Esophagus squamous epithelium (tissue), 5 donors: ENCODE data around the gene OPHN1. TPM values are rescaled to one million over a fixed set of nuclear protein-coding genes. Genes with fewer than 3 reads are reported as not detected.

Experiments
- DNase-seq: peaks from one replicate; lab custom pipeline; 2025; lab: John Stamatoyannopoulos, UW
- H3K27ac ChIP-seq, 4 donors: fragments of 200-600 bp; sonication (generic); one replicate each; pipeline ENCODE4 v1.5.1; 2016 to 2019; ENCODE audit warnings: mild to moderate bottlenecking in 1 of 4
- H3K27me3 ChIP-seq, 4 donors: fragments of 200-600 bp; sonication (generic); 1 replicate in 3 of 4; 2 replicates in 1 of 4; pipeline versions ENCODE4 v1.5.1 to v1.6.0; 2017 to 2021; ENCODE audit warnings: antibody characterized with exemption in 1 of 4
- H3K36me3 ChIP-seq, 3 donors: fragments of 200-600 bp; sonication (generic); one replicate each; pipeline ENCODE4 v1.5.1; 2016 to 2019
- H3K4me1 ChIP-seq, 3 donors: fragments of 200-600 bp; sonication (generic); one replicate each; pipeline ENCODE4 v1.5.1; 2017 to 2019
- H3K4me3 ChIP-seq, 4 donors: fragments of 200-600 bp; sonication (generic); 1 replicate in 3 of 4; 2 replicates in 1 of 4; pipeline ENCODE4 v1.5.1; 2016 to 2019; ENCODE audit warnings: mild to moderate bottlenecking in 2 of 4, moderate library complexity in 1 of 4
- H3K9me3 ChIP-seq, 3 donors: fragments of 200-600 bp; sonication (generic); one replicate each; pipeline ENCODE4 v1.5.1; 2016 to 2019
- CTCF ChIP-seq, 6 experiments: fragments of 450-650 bp in 4 of 6; fragments of 200-600 bp in 2 of 6; sonication (generic) in 2 of 6; IDR thresholded peaks; one replicate each; pipeline ENCODE4 v1.5.1; 2016 to 2019; ENCODE audit warnings: antibody characterized with exemption in 6 of 6, mild to moderate bottlenecking in 4 of 6, moderate library complexity in 4 of 6
- POLR2A ChIP-seq, 4 donors: fragments of 450-650 bp; IDR thresholded peaks; one replicate each; pipeline ENCODE4 v1.6.1; 2017; ENCODE audit warnings: antibody characterized with exemption in 4 of 4, mild to moderate bottlenecking in 4 of 4, moderate library complexity in 3 of 4
- WGBS, 2 donors: methylation state at CpG; one replicate each; pipeline ENCODE4 v1.1.5; 2018; 5-methylcytosine and 5-hydroxymethylcytosine counted together
- intact Hi-C: fragments of 100-400 bp; cut with DNase I; formaldehyde crosslinking; loops from one replicate; pipeline ENCODE4 v1.15.0; 2022
- small RNA-seq, 4 donors: library from RNA; depleted of rRNA; stranded (forward); fragments of <200 nt; gene quantifications; one replicate each; pipeline ENCODE3, GENCODE V24; 2016
- total RNA-seq, 4 donors: library from RNA; depleted of rRNA; stranded (reverse); fragments of >200 nt; gene quantifications; one replicate each; pipeline ENCODE4 v1.1.0, GENCODE V29; 2016
- donor health status: DM: yes; HTN: yes; CAD: no.

OPHN1 gene
- total RNA-seq, 4 donors from 2014 or later: 2.6 to 6.5 (median 4.4) TPM

GRCh38 chrX:68041110-68041509 lies 392.2 kb downstream of the OPHN1 start:
- TF ChIP-seq POLR2A (IDR thresholded peaks at IDR 0.05) (no peak), CTCF (IDR thresholded peaks at IDR 0.05) (no peak)
- no peak for DNase-seq
- no peaks in the 10 kb centered on the region for H3K9me3 ChIP-seq
- WGBS, 2 donors: 57 to 100% methylated on average over 1 of the region's 1 CpG
- H3K27me3 ChIP-seq: no peaks in the 10 kb centered on the region
- intact Hi-C loops: no loop called here
- H3K4me3 ChIP-seq: no peak overlapping the region
- no peak overlapping the region for H3K27ac ChIP-seq
- peaks cover 0 to under 1% (median 0%) of the 10 kb centered on the region in 3 donors for H3K36me3 ChIP-seq
- no peaks in the 10 kb centered on the region for H3K4me1 ChIP-seq

DNA sequence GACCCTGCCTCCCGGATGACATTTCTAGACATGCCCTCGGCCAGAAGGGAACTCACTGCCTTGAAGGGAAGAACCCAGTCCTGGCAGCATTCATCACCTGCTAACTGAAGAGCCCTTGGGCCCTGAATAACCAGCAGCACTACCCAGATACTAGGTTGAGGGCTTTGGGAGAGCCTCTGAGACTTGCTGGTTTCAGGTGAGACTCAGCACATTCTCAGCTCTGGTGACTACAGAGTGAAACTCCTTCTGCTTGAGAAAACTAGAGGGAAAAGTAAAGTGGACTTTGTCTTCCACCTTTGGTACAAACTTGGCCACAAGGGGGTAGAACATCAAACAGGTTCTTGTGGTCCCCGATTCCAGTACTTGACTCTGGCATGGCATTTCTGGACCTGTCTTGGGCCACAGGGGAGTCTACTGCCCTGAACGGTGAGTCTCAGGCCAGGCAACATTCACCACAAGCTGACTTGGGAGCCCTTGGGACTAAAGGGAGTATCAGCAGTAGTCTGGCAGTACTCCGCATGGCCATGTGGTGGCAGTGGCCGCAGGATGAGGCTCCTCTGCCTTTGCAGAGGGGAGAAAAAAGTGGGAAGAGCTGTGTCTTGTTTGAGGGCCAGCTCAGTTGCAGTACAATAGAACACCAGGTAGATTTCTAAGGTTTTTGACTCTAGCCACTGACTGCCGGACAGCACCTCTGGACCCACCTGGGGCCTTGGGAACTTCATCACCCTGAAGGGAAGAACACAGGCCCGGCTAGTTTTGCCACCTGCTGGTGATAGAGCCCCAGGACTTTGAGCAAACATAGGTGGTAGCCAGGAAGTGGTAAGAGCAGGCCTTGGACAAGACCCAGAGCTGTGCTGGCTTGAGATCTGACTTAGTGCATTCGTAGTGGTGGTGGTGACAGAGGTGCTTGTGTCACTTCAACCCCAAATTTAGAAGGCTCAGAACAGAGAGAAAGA lies 414.8 kb downstream of the OPHN1 start:
- Histone ChIP-seq H3K9me3 (no peaks in the 10 kb centered on the region), H3K4me1 (no peaks in the 10 kb centered on the region), H3K27ac (no peak overlapping the region), H3K27me3 (no peaks in the 10 kb centered on the region), H3K4me3 (no peak overlapping the region), H3K36me3 (no peaks in the 10 kb centered on the region)
- whole genome bisulfite sequencing, 2 donors: 65 to 80% methylated on average over 1 to 6 of the region's 9 CpGs
- TF ChIP-seq POLR2A (IDR thresholded peaks at IDR 0.05) (no peak), CTCF (IDR thresholded peaks at IDR 0.05) (peak in 2 of 6 experiments; percentile 14 to 36)
- DNase-seq: no peak
- intact Hi-C loops: no loop called here

GRCh38 chrX:67998540-67998939 lies 434.8 kb downstream of the OPHN1 start:
- TF ChIP-seq CTCF (IDR thresholded peaks at IDR 0.05) (no peak), POLR2A (IDR thresholded peaks at IDR 0.05) (no peak)
- Histone ChIP-seq H3K36me3 (no peaks in the 10 kb centered on the region), H3K27ac (no peak overlapping the region), H3K9me3 (peaks cover 0 to 21% (median 0%) of the 10 kb centered on the region in 3 donors), H3K4me1 (no peaks in the 10 kb centered on the region), H3K4me3 (no peak overlapping the region), H3K27me3 (no peaks in the 10 kb centered on the region)
- DNase-seq: no peak
- intact Hi-C loops: no loop called here

Small RNA genes lying within 50 kb of the gene (small RNA-seq; reads per million reads assigned to genes)
- gene RF00019: 0 reads per million in 4 donors
- gene RNU6-1225P: 0 to 0.15 (median 0) reads per million in 4 donors

Other genes with a start within 250 kb of the OPHN1 start
- 10 to 100 TPM; 14.8 to 22.0 (median 18.2) TPM for gene YIPF6, start 65.6 kb upstream of the OPHN1 start, total RNA-seq
- 1 to 10 TPM in 3 of 4 donors, under 1 TPM in 1; 0.95 to 9.9 (median 2.1) TPM for gene STARD8, start 214.2 kb upstream of the OPHN1 start, total RNA-seq